AG09309 (cell line): ENCODE data around the gene SUN1.

Experiments
- DNase-seq: peaks from one replicate; pipeline ENCODE4 v3.0.0-alpha.2; 2010; ENCODE audit warnings: low read depth
- H3K4me3 ChIP-seq: 2 replicates; pipeline ENCODE4 v1.5.1; 2011; ENCODE audit warnings: mild to moderate bottlenecking, low read depth, low read length, moderate library complexity; ENCODE audit not compliant: control insufficient read depth
- CTCF ChIP-seq: IDR thresholded peaks from 2 replicates; pipeline ENCODE4 v1.5.1; 2011; ENCODE audit warnings: mild to moderate bottlenecking, low read depth, low read length, inconsistent platforms; ENCODE audit not compliant: insufficient read depth, control insufficient read depth; ENCODE audit errors: missing control alignments

The SUN1 gene

GRCh38 chr7:815284-816216 is 16.7 kb upstream of the SUN1 start:
- H3K4me3 ChIP-seq, result peak overlapping the region; percentile 54
- no peak for TF ChIP-seq CTCF
- no peak for DNase-seq

GRCh38 chr7:816300-816750 is 16.0 kb upstream of the SUN1 start:
- peak overlapping the region; percentile 89 for H3K4me3 ChIP-seq
- DNase-seq, result peak; percentile 84
- TF ChIP-seq CTCF, result no peak

- no peak for DNase-seq
- H3K4me3 ChIP-seq, result peak overlapping the region; percentile 89
- no peak for TF ChIP-seq CTCF
These were observed 15.3 kb upstream of the SUN1 start for GRCh38 chr7:816751-817671.

- TF ChIP-seq CTCF, result peak; percentile 4
- no peak overlapping the region for H3K4me3 ChIP-seq
- DNase-seq, result peak; percentile 21
These were observed 14.1 kb upstream of the SUN1 start for GRCh38 chr7:818031-818699.

GRCh38 chr7:820341-820740 is 11.9 kb upstream of the SUN1 start:
- no peak for DNase-seq
- H3K4me3 ChIP-seq, result no peak overlapping the region
- TF ChIP-seq CTCF, result no peak

- no peak overlapping the region for H3K4me3 ChIP-seq
- no peak for DNase-seq
- TF ChIP-seq CTCF, result no peak
These were observed 10.6 kb upstream of the SUN1 start for GRCh38 chr7:821688-822087.
